ENCODE data around the gene SAMD8.
"Not testable (repeated sequence)": the region's sequence is repeated elsewhere in the genome, so short reads cannot be mapped to it uniquely, and the experiment has no call there.

The SAMD8 gene

GRCh38 chr10:75108684-75109458 is 2.6 kb upstream of the SAMD8 start:
- DNase-seq: no peak

- DNase-seq: no peak
These were observed 2.0 kb upstream of the SAMD8 start for GRCh38 chr10:75109459-75109778.

GRCh38 chr10:75110006-75110632 is 1.3 kb upstream of the SAMD8 start:
- DNase-seq: no peak

GRCh38 chr10:75111907-75112679 is 637 bp downstream of the SAMD8 start:
- peak; percentile 51 for DNase-seq

GRCh38 chr10:75115137-75115536 is 3.7 kb downstream of the SAMD8 start:
- DNase-seq: no peak

- not testable (repeated sequence) for DNase-seq
These were observed 5.7 kb downstream of the SAMD8 start for GRCh38 chr10:75116941-75117775.

- no peak for DNase-seq
These were observed 6.5 kb downstream of the SAMD8 start for GRCh38 chr10:75117995-75118394.

- DNase-seq: not testable (repeated sequence)
These were observed 8.1 kb downstream of the SAMD8 start for GRCh38 chr10:75119444-75120066.

GRCh38 chr10:75121322-75121721 is 9.9 kb downstream of the SAMD8 start:
- DNase-seq: no peak

GRCh38 chr10:75122505-75122904 is 11.0 kb downstream of the SAMD8 start:
- no peak for DNase-seq

- no peak for DNase-seq
These were observed 11.7 kb downstream of the SAMD8 start for GRCh38 chr10:75123088-75123682.

- DNase-seq: no peak
These were observed 14.8 kb downstream of the SAMD8 start for GRCh38 chr10:75126277-75126676.

GRCh38 chr10:75127471-75127870 is 16.0 kb downstream of the SAMD8 start:
- no peak for DNase-seq

- DNase-seq: not testable (repeated sequence)
These were observed 17.5 kb downstream of the SAMD8 start for GRCh38 chr10:75128985-75129384.

- DNase-seq: no peak
These were observed 18.1 kb downstream of the SAMD8 start for GRCh38 chr10:75129537-75129936.

- not testable (repeated sequence) for DNase-seq
These were observed 22.2 kb downstream of the SAMD8 start for GRCh38 chr10:75133701-75134100.

GRCh38 chr10:75136346-75136745 is 24.9 kb downstream of the SAMD8 start:
- no peak for DNase-seq

- DNase-seq: peak; percentile 59
These were observed 26.3 kb downstream of the SAMD8 start for GRCh38 chr10:75137533-75138438.

- DNase-seq: no peak
These were observed 28.8 kb downstream of the SAMD8 start for GRCh38 chr10:75140246-75140645.

- no peak for DNase-seq
These were observed 31.9 kb downstream of the SAMD8 start for GRCh38 chr10:75143353-75143752.

GRCh38 chr10:75145590-75145989 is 34.1 kb downstream of the SAMD8 start:
- DNase-seq: no peak
